Measurements from ENCODE around the gene BCL2L2.

The BCL2L2 gene

GRCh38 chr14:23355871-23356435 is 49.3 kb downstream of the BCL2L2 start:
- no peak for DNase-seq (ENCODE audit: low spot score)

- DNase-seq (ENCODE audit: low spot score): no peak
These were observed 50.0 kb downstream of the BCL2L2 start for GRCh38 chr14:23356662-23357061.

- DNase-seq (ENCODE audit: low spot score): no peak
These were observed 50.6 kb downstream of the BCL2L2 start for GRCh38 chr14:23357261-23357660.

GRCh38 chr14:23358042-23358441 is 51.4 kb downstream of the BCL2L2 start:
- no peak for DNase-seq (ENCODE audit: low spot score)

- DNase-seq (ENCODE audit: low spot score): no peak
These were observed 52.0 kb downstream of the BCL2L2 start for GRCh38 chr14:23358553-23359166.

- DNase-seq (ENCODE audit: low spot score): no peak
These were observed 52.6 kb downstream of the BCL2L2 start for GRCh38 chr14:23359167-23359626.

GRCh38 chr14:23359722-23360447 is 53.3 kb downstream of the BCL2L2 start:
- no peak for DNase-seq (ENCODE audit: low spot score)

- DNase-seq (ENCODE audit: low spot score): no peak
These were observed 53.9 kb downstream of the BCL2L2 start for GRCh38 chr14:23360496-23360895.

GRCh38 chr14:23361320-23361719 is 54.7 kb downstream of the BCL2L2 start:
- no peak for DNase-seq (ENCODE audit: low spot score)
